Endothelial cell (in vitro differentiated cells): Measurements from ENCODE around the gene CHST11. TPM values are rescaled to one million over a fixed set of nuclear protein-coding genes. Genes with fewer than 3 reads are reported as not detected.

Experiments
- DNase-seq: peaks from one replicate; pipeline ENCODE4 v3.0.0; 2021; ENCODE audit warnings: low spot score
- H3K27ac Mint-ChIP-seq: one replicate; pipeline ENCODE4 v1.8.0; 2021; ENCODE audit warnings: mixed read lengths, inconsistent platforms; ENCODE audit not compliant: unreplicated experiment
- H3K27me3 Mint-ChIP-seq: one replicate; pipeline ENCODE4 v1.8.0; 2021; ENCODE audit warnings: mild to moderate bottlenecking, moderate library complexity, mixed read lengths, inconsistent platforms; ENCODE audit not compliant: unreplicated experiment
- H3K36me3 Mint-ChIP-seq: one replicate; pipeline ENCODE4 v1.8.0; 2021; ENCODE audit warnings: mild to moderate bottlenecking, low read depth, mixed read lengths, inconsistent platforms; ENCODE audit not compliant: unreplicated experiment
- H3K4me1 Mint-ChIP-seq: one replicate; pipeline ENCODE4 v1.8.0; 2021; ENCODE audit warnings: mild to moderate bottlenecking, mixed read lengths, inconsistent platforms; ENCODE audit not compliant: unreplicated experiment
- H3K4me3 Mint-ChIP-seq: one replicate; pipeline ENCODE4 v1.8.0; 2021; ENCODE audit warnings: mild to moderate bottlenecking, mixed read lengths, inconsistent platforms; ENCODE audit not compliant: unreplicated experiment
- H3K9me3 Mint-ChIP-seq: one replicate; pipeline ENCODE4 v1.8.0; 2021; ENCODE audit warnings: mixed read lengths, inconsistent platforms; ENCODE audit not compliant: unreplicated experiment
- CTCF ChIP-seq: fragments of 200-600 bp; sonication (generic); IDR thresholded peaks from one replicate; pipeline ENCODE4 v1.5.0; 2021; ENCODE audit warnings: antibody characterized with exemption; ENCODE audit not compliant: unreplicated experiment
- total RNA-seq: library from RNA; stranded (reverse); fragmentation: NEBNext Ultra II Directional; extraction: Animal tissue kit (Norgen Biotek cat#: 25700); gene quantifications from one replicate; pipeline ENCODE4 v1.2.1, GENCODE V29; 2021; ENCODE audit not compliant: unreplicated experiment

The CHST11 gene
- total RNA-seq, 1 donor from 2014 or later: 11.8 TPM

GRCh38 chr12:104575442-104576186 lies 118.9 kb downstream of the CHST11 start:
- no peak for DNase-seq
- no peak for TF ChIP-seq CTCF
- Mint-ChIP-seq H3K4me1 (peaks cover 3% of the 10 kb centered on the region), H3K9me3 (no peaks in the 10 kb centered on the region), H3K36me3 (no peaks in the 10 kb centered on the region), H3K27me3 (no peaks in the 10 kb centered on the region), H3K27ac (no peak overlapping the region), H3K4me3 (no peak overlapping the region)

DNA sequence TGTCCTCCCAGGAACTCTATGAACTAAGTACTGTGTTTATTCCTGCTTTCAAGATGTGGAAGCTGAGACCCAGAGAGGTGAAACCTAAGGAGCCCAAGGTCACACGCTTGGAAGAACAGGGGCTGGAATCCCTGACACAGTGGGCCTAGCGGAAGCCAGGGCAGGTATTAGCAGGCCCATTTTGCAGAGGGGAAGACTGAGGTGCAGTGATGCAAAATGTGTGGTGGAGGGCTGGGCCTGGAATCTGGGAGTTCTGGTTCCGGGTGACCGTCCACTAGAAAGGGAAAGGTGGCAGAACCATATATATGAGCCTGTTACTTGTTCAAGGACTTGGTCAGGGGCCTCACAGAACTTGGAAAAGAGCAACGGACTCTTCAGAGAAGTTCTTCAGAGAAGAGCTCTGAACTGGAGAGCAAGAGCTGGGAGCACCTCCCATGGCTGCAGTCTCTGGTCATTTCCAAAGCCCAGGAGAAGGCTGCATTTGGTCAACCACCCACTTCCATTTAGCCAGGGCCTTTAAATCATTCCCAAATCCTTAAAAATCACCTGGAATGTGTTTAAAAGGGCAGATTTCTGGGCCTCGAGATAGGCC lies 119.5 kb downstream of the CHST11 start:
- no peak for TF ChIP-seq CTCF
- no peaks in the 10 kb centered on the region for H3K27me3 Mint-ChIP-seq
- H3K9me3 Mint-ChIP-seq: no peaks in the 10 kb centered on the region
- no peak for DNase-seq
- no peaks in the 10 kb centered on the region for H3K36me3 Mint-ChIP-seq
- H3K4me3 Mint-ChIP-seq: no peak overlapping the region
- peaks cover 3% of the 10 kb centered on the region for H3K4me1 Mint-ChIP-seq
- H3K27ac Mint-ChIP-seq: no peak overlapping the region

GRCh38 chr12:104576980-104577580 lies 120.3 kb downstream of the CHST11 start:
- TF ChIP-seq CTCF: no peak
- H3K27ac Mint-ChIP-seq: no peak overlapping the region
- no peaks in the 10 kb centered on the region for H3K9me3 Mint-ChIP-seq
- no peak for DNase-seq
- no peaks in the 10 kb centered on the region for H3K36me3 Mint-ChIP-seq
- no peaks in the 10 kb centered on the region for H3K27me3 Mint-ChIP-seq
- H3K4me3 Mint-ChIP-seq: no peak overlapping the region
- peaks cover 3% of the 10 kb centered on the region for H3K4me1 Mint-ChIP-seq

DNA sequence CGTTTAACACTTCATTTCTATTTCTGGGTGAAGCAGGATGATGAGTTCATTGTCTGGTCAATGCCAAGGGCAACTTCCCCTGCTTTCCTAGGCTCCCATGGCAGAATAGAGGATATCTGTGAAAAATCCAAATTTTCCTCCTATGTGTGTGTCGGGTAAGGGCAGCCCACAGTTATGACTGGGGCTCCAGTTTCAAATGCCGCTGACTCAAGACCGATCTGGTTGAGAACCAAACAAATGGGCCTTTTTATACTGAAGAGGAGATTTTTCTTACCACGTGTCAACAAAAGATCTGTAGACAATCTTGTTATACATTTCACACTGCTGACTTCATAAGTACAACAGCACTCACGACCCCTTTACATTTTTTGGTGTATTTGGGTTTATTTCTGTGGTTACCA lies 120.8 kb downstream of the CHST11 start:
- H3K27ac Mint-ChIP-seq: no peak overlapping the region
- H3K27me3 Mint-ChIP-seq: no peaks in the 10 kb centered on the region
- no peak for DNase-seq
- H3K9me3 Mint-ChIP-seq: no peaks in the 10 kb centered on the region
- TF ChIP-seq CTCF: no peak
- no peaks in the 10 kb centered on the region for H3K36me3 Mint-ChIP-seq
- no peak overlapping the region for H3K4me3 Mint-ChIP-seq
- H3K4me1 Mint-ChIP-seq: peaks cover 2% of the 10 kb centered on the region

GRCh38 chr12:104578453-104578852 lies 121.7 kb downstream of the CHST11 start:
- Mint-ChIP-seq H3K9me3 (no peaks in the 10 kb centered on the region), H3K27me3 (no peaks in the 10 kb centered on the region), H3K4me3 (no peak overlapping the region), H3K4me1 (no peaks in the 10 kb centered on the region), H3K27ac (no peak overlapping the region), H3K36me3 (no peaks in the 10 kb centered on the region)
- no peak for TF ChIP-seq CTCF
- no peak for DNase-seq
